NCI-H2196 treated with DMSO at 0.1 percent for 48 hours (cell line): ENCODE data around the gene RGL4.
"Not testable (repeated sequence)": the region's sequence is repeated elsewhere in the genome, so short reads cannot be mapped to it uniquely, and the experiment has no call there.

ENCODE experiments used
- DNase-seq: peaks from one replicate; lab custom pipeline; 2025; ENCODE audit not compliant: unreplicated experiment; lab: John Stamatoyannopoulos, UW

The RGL4 gene

DNA sequence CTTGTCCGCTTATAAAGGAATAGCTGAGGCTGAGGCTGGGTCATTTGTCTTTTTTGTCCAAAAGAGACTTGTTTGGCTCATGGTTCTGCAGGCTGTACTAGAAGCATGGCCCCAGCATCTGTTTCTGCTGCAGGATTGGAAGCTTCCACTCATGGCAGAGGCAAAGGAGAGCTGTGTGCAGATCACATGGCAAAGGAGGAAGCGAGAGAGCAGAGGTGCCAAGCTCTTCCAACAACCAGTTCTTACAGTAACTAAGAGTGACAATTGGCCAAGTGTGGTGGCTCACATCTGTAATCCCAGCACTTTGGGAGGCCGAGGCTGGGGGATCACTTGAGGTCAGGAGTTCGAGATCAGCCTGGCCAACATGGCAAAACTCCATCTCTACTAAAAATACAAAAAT is 37.3 kb downstream of the RGL4 start:
- not testable (repeated sequence) for DNase-seq

DNA sequence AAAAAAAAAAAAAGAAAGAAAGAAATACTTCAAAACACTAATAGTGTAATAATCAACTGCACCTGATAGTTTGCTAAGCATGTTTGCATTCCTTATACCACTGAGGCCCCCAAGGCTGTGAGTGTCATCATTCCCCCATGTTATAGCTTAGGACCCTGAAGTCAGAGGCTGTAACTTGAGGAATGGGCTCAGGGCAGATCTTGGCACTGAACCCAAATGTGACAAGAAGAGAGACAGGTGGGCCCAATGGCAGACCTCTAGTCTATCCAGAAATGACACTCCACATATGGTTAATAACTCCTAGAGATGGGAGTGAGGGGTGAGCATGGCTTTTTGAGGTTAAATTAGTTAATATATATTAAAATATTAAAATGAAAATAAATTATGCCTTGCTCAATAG is 46.9 kb downstream of the RGL4 start:
- no peak for DNase-seq

DNA sequence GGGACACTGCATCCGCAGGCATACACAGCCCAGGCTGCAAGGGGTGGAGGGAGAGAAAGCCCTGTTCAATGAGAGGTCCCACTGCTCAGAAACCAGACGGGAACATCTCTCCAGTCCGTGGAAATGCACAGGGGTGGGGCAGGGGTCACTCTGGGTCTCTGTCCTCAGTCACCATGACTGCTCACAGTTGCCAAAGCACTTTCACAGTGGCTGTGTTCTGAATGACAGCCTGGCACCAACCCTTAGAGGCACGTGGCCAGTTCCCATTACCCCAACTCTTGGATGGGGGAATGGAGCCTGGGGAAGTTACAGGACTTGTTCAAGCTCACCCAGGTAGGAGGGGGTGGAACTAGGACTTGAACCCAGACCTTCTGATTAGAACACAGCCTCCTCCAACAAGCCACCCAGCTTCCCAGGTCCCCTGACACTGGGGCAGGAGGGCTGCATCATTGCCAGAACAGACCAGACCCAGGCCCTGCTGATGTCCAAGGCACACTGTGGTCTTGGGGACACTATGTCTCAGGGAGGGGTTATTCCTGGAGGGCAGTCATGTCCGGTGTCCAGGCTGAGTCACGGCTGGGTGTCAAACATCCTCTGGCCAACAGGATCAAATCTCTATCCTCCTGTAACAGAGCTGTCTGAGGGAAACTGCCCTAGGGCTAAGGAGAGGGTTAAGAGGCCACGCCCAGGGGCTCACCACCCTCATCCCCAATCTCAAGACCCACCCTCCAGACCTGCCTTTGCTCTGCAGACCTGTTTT is 51.9 kb downstream of the RGL4 start:
- DNase-seq: no peak

DNA sequence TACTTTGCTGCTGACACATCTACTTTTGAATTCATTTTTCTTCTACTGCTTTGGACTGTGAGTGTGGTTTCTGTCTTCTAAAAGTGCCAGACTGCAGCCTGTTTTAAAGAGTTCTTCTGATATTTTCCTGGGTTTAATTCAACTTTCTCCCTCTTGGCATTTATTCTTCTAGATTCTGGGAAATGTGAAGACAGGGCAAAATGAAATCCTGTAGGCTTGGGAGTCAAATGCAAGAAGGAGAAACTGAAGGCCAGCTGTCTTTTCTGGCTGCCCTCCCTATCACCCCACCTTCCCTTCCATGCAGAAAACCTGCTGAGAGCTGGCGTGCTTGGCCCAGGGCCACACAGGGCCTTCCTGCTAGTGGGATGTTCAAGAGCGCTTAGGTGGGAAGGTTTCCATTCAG is 52.5 kb downstream of the RGL4 start:
- DNase-seq: no peak

DNA sequence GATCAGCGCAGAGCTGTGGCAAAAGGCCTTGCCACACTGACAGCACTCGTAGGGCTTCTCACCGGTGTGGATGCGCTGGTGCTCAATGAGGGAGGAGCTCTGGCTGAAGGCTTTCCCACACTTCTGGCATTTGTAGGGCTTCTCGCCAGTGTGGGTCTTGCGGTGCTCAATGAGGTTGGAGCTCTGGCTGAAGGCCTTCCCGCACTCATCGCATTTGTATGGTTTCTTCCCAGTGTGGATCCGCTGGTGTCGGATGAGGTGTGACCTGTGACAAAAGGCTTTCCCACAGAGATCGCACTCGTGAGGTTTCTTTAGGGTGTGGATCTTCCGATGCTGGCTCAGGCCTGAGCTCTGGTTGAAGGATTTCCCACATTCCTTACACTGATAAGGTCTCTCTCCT is 53.2 kb downstream of the RGL4 start:
- DNase-seq: no peak

DNA sequence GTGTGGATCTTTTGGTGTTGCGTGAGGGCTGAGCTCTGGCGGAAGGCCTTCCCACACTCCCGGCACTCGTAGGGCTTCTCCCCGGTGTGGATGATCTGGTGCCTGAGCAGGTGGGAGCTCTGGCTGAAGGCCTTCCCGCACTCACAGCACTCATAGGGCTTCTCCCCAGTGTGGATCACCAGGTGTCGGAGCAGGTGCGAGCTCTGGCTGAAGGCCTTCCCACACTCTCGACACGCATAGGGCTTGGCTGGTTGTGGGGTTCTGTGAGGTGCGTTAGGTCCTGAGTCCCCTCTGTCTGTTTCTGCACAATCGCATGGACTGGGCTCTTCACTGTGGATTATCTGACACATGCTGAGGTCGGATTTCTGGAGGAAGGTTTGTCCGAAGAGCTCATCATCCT is 53.7 kb downstream of the RGL4 start:
- DNase-seq: no peak

DNA sequence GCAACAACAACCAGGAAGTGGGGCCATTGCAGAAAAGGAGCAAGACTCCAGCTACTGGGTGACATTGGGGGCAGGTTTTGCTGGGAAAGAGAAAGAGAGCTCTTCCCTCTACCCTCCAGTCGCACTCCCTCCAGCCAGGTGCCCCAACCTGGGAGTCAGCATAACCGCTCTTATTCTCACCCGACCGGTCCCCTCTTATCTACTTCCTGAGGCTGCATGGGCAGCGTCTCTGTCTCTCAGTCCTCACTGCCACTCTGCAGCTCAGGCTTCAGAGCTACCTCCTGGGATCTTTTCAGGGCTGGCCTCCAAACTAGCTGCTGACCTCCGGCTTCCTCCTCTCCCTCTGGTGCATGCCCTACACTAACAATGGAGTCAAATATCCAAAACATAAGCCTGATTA is 55.0 kb downstream of the RGL4 start:
- no peak for DNase-seq
